ACC112 (cell line): ENCODE data around the gene LPAR1.

Experiments
- H2AFZ ChIP-seq: fragments of 200-600 bp; sonication (generic); one replicate; pipeline ENCODE4 v1.6.0; 2017; ENCODE audit warnings: antibody characterized with exemption, low read length; ENCODE audit not compliant: unreplicated experiment
- H3K27ac ChIP-seq: fragments of 200-600 bp; sonication (generic); 2 replicates; pipeline ENCODE4 v1.5.1; 2014; ENCODE audit warnings: low read depth, mild to moderate bottlenecking, antibody characterized with exemption, low read length, moderate library complexity
- H3K27me3 ChIP-seq: fragments of 200-600 bp; sonication (generic); 2 replicates; pipeline ENCODE4 v1.6.1; 2014; ENCODE audit warnings: mild to moderate bottlenecking, antibody characterized with exemption, low read length, moderate library complexity, mixed read lengths; ENCODE audit not compliant: insufficient read depth
- H3K36me3 ChIP-seq: fragments of 200-600 bp; sonication (generic); 2 replicates; pipeline ENCODE4 v1.6.1; 2016; ENCODE audit warnings: mild to moderate bottlenecking, antibody characterized with exemption, low read length, moderate library complexity, mixed read lengths; ENCODE audit not compliant: insufficient read depth
- H3K4me1 ChIP-seq: fragments of 200-600 bp; sonication (generic); one replicate; pipeline ENCODE4 v1.6.1; 2016; ENCODE audit warnings: low read length, mixed read lengths; ENCODE audit not compliant: insufficient read depth, unreplicated experiment, control insufficient read depth
- H3K4me3 ChIP-seq: fragments of 200-600 bp; sonication (generic); 2 replicates; pipeline ENCODE4 v1.5.1; 2014; ENCODE audit warnings: mild to moderate bottlenecking, low read depth, low read length
- H3K79me2 ChIP-seq: fragments of 200-600 bp; sonication (generic); one replicate; pipeline ENCODE4 v1.6.0; 2016; ENCODE audit warnings: low read length; ENCODE audit not compliant: control insufficient read depth, unreplicated experiment, insufficient read depth

Gene LPAR1

GRCh38 chr9:110923601-110924000 lies 114.7 kb downstream of the LPAR1 start:
- H2AFZ ChIP-seq: no peak overlapping the region
- H3K36me3 ChIP-seq: peaks cover 44% of the 10 kb centered on the region
- peaks cover 52% of the 10 kb centered on the region for H3K4me1 ChIP-seq
- H3K27ac ChIP-seq: peak overlapping the region; percentile 54
- peaks cover 69% of the 10 kb centered on the region for H3K79me2 ChIP-seq
- H3K4me3 ChIP-seq: no peak overlapping the region
- no peaks in the 10 kb centered on the region for H3K27me3 ChIP-seq

- Histone ChIP-seq H3K27me3 (no peaks in the 10 kb centered on the region), H2AFZ (no peak overlapping the region), H3K4me3 (no peak overlapping the region), H3K79me2 (peaks cover 70% of the 10 kb centered on the region), H3K27ac (peak overlapping the region; percentile 98), H3K4me1 (peaks cover 62% of the 10 kb centered on the region), H3K36me3 (peaks cover 40% of the 10 kb centered on the region; the same call in 1 of the 2 replicates)
Observed at GRCh38 chr9:110922145-110922544, 116.1 kb downstream of the LPAR1 start.

- peaks cover 36% of the 10 kb centered on the region; the same call in 1 of the 2 replicates for H3K36me3 ChIP-seq
- peaks cover 64% of the 10 kb centered on the region for H3K4me1 ChIP-seq
- peaks cover 68% of the 10 kb centered on the region for H3K79me2 ChIP-seq
- no peak overlapping the region for H2AFZ ChIP-seq
- H3K4me3 ChIP-seq: no peak overlapping the region
- peak overlapping the region; percentile 98 for H3K27ac ChIP-seq
- no peaks in the 10 kb centered on the region for H3K27me3 ChIP-seq
Observed at GRCh38 chr9:110921705-110922104, 116.6 kb downstream of the LPAR1 start.

- peak overlapping the region; percentile 98 for H3K27ac ChIP-seq
- no peaks in the 10 kb centered on the region for H3K27me3 ChIP-seq
- peaks cover 85% of the 10 kb centered on the region for H3K4me1 ChIP-seq
- peak overlapping the region; percentile 41; the same call in 1 of the 2 replicates for H3K4me3 ChIP-seq
- H3K36me3 ChIP-seq: peaks cover 26% of the 10 kb centered on the region
- no peak overlapping the region for H2AFZ ChIP-seq
- H3K79me2 ChIP-seq: peaks cover 69% of the 10 kb centered on the region
Observed at GRCh38 chr9:110919609-110920008, 118.7 kb downstream of the LPAR1 start.

- H3K4me1 ChIP-seq: peaks cover 90% of the 10 kb centered on the region
- H2AFZ ChIP-seq: no peak overlapping the region
- H3K27me3 ChIP-seq: no peaks in the 10 kb centered on the region
- H3K27ac ChIP-seq: peak overlapping the region; percentile 98
- H3K36me3 ChIP-seq: peaks cover 29% of the 10 kb centered on the region
- H3K79me2 ChIP-seq: peaks cover 71% of the 10 kb centered on the region
- peak overlapping the region; percentile 32; the same call in 1 of the 2 replicates for H3K4me3 ChIP-seq
Observed at GRCh38 chr9:110919050-110919435, 119.2 kb downstream of the LPAR1 start.

- H3K27ac ChIP-seq: peak overlapping the region; percentile 98
- peak overlapping the region; percentile 17 for H3K4me3 ChIP-seq
- H3K79me2 ChIP-seq: peaks cover 73% of the 10 kb centered on the region
- no peak overlapping the region for H2AFZ ChIP-seq
- peaks cover 25% of the 10 kb centered on the region for H3K36me3 ChIP-seq
- peaks cover 90% of the 10 kb centered on the region for H3K4me1 ChIP-seq
- no peaks in the 10 kb centered on the region for H3K27me3 ChIP-seq
Observed at GRCh38 chr9:110918316-110919049, 119.8 kb downstream of the LPAR1 start.

- no peaks in the 10 kb centered on the region for H3K27me3 ChIP-seq
- no peak overlapping the region for H3K4me3 ChIP-seq
- H3K27ac ChIP-seq: peak overlapping the region; percentile 98
- peaks cover 61% of the 10 kb centered on the region for H3K79me2 ChIP-seq
- H2AFZ ChIP-seq: no peak overlapping the region
- H3K36me3 ChIP-seq: peaks cover 10% of the 10 kb centered on the region
- peaks cover 89% of the 10 kb centered on the region for H3K4me1 ChIP-seq
Observed at GRCh38 chr9:110916403-110916802, 121.9 kb downstream of the LPAR1 start.

GRCh38 chr9:110912419-110913291 lies 125.6 kb downstream of the LPAR1 start:
- H3K79me2 ChIP-seq: peaks cover 69% of the 10 kb centered on the region
- no peaks in the 10 kb centered on the region for H3K27me3 ChIP-seq
- peaks cover 35% of the 10 kb centered on the region for H3K36me3 ChIP-seq
- H2AFZ ChIP-seq: no peak overlapping the region
- H3K27ac ChIP-seq: peak overlapping the region; percentile 98
- peaks cover 60% of the 10 kb centered on the region for H3K4me1 ChIP-seq
- peak overlapping the region; percentile 53 for H3K4me3 ChIP-seq

- Histone ChIP-seq H3K79me2 (peaks cover 69% of the 10 kb centered on the region), H3K36me3 (peaks cover 32% of the 10 kb centered on the region), H3K4me1 (peaks cover 55% of the 10 kb centered on the region), H3K27ac (peak overlapping the region; percentile 98), H2AFZ (no peak overlapping the region), H3K27me3 (no peaks in the 10 kb centered on the region), H3K4me3 (peak overlapping the region; percentile 53)
Observed at GRCh38 chr9:110911659-110912418, 126.4 kb downstream of the LPAR1 start.

- Histone ChIP-seq H3K79me2 (peaks cover 57% of the 10 kb centered on the region), H3K27ac (no peak overlapping the region), H3K4me3 (no peak overlapping the region), H3K36me3 (peaks cover 40% of the 10 kb centered on the region), H2AFZ (no peak overlapping the region), H3K27me3 (no peaks in the 10 kb centered on the region), H3K4me1 (peaks cover 26% of the 10 kb centered on the region)
Observed at GRCh38 chr9:110908894-110909293, 129.4 kb downstream of the LPAR1 start.
